K562 (cell line): Measurements from ENCODE around the gene C11orf86. TPM values are rescaled to one million over a fixed set of nuclear protein-coding genes. Genes with fewer than 3 reads are reported as not detected.
A peak's percentile ranks its signal among the peaks of the same experiment; 100 is the strongest.

Experiments used
- ARID1B ChIP-seq: fragments of 450-650 bp; IDR thresholded peaks from 2 replicates; pipeline ENCODE4 v1.6.1; 2016; ENCODE audit warnings: antibody characterized with exemption, mild to moderate bottlenecking, inconsistent platforms
- ARNT ChIP-seq, 2 experiments: fragments of 450-650 bp; IDR thresholded peaks; 2 replicates each; pipeline ENCODE4 v1.6.1; 2016; ENCODE audit warnings: mild to moderate bottlenecking in 1 of 2
- CEBPB ChIP-seq: fragments of 450-650 bp; IDR thresholded peaks from 2 replicates; pipeline ENCODE4 v1.6.1; 2016; ENCODE audit warnings: missing genetic modification characterization, missing compliant biosample characterization
- DLX4 ChIP-seq: fragments of 250-450 bp; sonication (Bioruptor Pico); IDR thresholded peaks from 2 replicates; pipeline ENCODE4 v1.6.1; 2021; ENCODE audit warnings: mild to moderate bottlenecking
- DMBX1 ChIP-seq: fragments of 250-450 bp; sonication (Bioruptor Pico); IDR thresholded peaks from 2 replicates; pipeline ENCODE4 v1.8.0; 2022; ENCODE audit warnings: inconsistent platforms, mild to moderate bottlenecking, moderate library complexity, borderline replicate concordance
- ELF4 ChIP-seq: fragments of 450-650 bp; formaldehyde crosslinking; IDR thresholded peaks from 2 replicates; pipeline ENCODE4 v1.4.0; 2022; ENCODE audit warnings: missing genetic modification characterization
- ETS2 ChIP-seq: IDR thresholded peaks from 2 replicates; pipeline ENCODE4 v1.6.1; 2016; ENCODE audit warnings: borderline replicate concordance, missing genetic modification characterization, mild to moderate bottlenecking, moderate library complexity, missing compliant biosample characterization; ENCODE audit not compliant: poor library complexity, severe bottlenecking
- GABPB2 ChIP-seq: fragments of 250-450 bp; sonication (Bioruptor Pico); conservative IDR thresholded peaks from 2 replicates; pipeline ENCODE4 v1.5.1; 2021; ENCODE audit warnings: mild to moderate bottlenecking
- GMEB1 ChIP-seq: fragments of 250-450 bp; sonication (Bioruptor Pico); IDR thresholded peaks from 2 replicates; pipeline ENCODE4 v1.4.0; 2020; ENCODE audit warnings: mild to moderate bottlenecking
- HIVEP1 ChIP-seq: fragments of 250-450 bp; sonication (Bioruptor Pico); IDR thresholded peaks from 2 replicates; pipeline ENCODE4 v1.4.0; 2020; ENCODE audit warnings: mild to moderate bottlenecking
- MECOM ChIP-seq: fragments of 250-450 bp; sonication (Bioruptor Pico); IDR thresholded peaks from 2 replicates; pipeline ENCODE4 v1.8.0; 2022; ENCODE audit warnings: inconsistent platforms
- PCBP1 ChIP-seq: fragments of 200-400 bp; formaldehyde crosslinking; IDR thresholded peaks from 2 replicates; pipeline ENCODE4 v1.6.1; 2018; ENCODE audit warnings: mild to moderate bottlenecking, low read depth, low read length; ENCODE audit not compliant: poor library complexity, severe bottlenecking
- PHF21A ChIP-seq: fragments of 450-650 bp; IDR thresholded peaks from 2 replicates; pipeline ENCODE4 v1.6.1; 2017; ENCODE audit warnings: low read depth, borderline replicate concordance
- RBM14 ChIP-seq: fragments of 200-400 bp; formaldehyde crosslinking; IDR thresholded peaks from 2 replicates; pipeline ENCODE4 v1.6.1; 2018; ENCODE audit warnings: low read depth, mild to moderate bottlenecking, low read length, moderate library complexity, borderline replicate concordance; ENCODE audit not compliant: insufficient read depth
- RBM39 ChIP-seq: fragments of 200-400 bp; formaldehyde crosslinking; optimal IDR thresholded peaks from 2 replicates; pipeline ENCODE3; 2018; ENCODE audit warnings: low read depth, low read length
- SAFB ChIP-seq: fragments of 200-400 bp; formaldehyde crosslinking; IDR thresholded peaks from 2 replicates; pipeline ENCODE4 v1.6.1; 2017; ENCODE audit warnings: low read depth, low read length, borderline replicate concordance
- UBTF ChIP-seq, 2 experiments: IDR thresholded peaks; 2 replicates each; pipeline ENCODE4 v1.6.1; 2012; ENCODE audit warnings: improper control_type of control experiment in 2 of 2, low read depth in 2 of 2, low read length in 2 of 2, borderline replicate concordance in 1 of 2
- ZKSCAN3 ChIP-seq: fragments of 250-450 bp; sonication (Bioruptor Pico); IDR thresholded peaks from 2 replicates; pipeline ENCODE4 v1.4.0; 2020
- ZKSCAN8 ChIP-seq: fragments of 200-800 bp; sonication (Bioruptor generic); IDR thresholded peaks from 2 replicates; pipeline ENCODE4 v1.6.1; 2016; ENCODE audit warnings: missing genetic modification characterization, missing compliant biosample characterization
- ZNF311 ChIP-seq: fragments of 250-450 bp; sonication (Bioruptor Pico); IDR thresholded peaks from 2 replicates; pipeline ENCODE4 v1.4.0; 2020; ENCODE audit warnings: mild to moderate bottlenecking, moderate library complexity
- ZNF316 ChIP-seq: fragments of 450-650 bp; IDR thresholded peaks from 2 replicates; pipeline ENCODE4 v1.6.1; 2016
- ZNF408 ChIP-seq: fragments of 250-450 bp; sonication (Bioruptor Pico); IDR thresholded peaks from 2 replicates; pipeline ENCODE4 v1.4.0; 2020; ENCODE audit warnings: low read depth, mild to moderate bottlenecking, moderate library complexity
- ZNF76 ChIP-seq: fragments of 250-450 bp; sonication (Bioruptor Pico); IDR thresholded peaks from 2 replicates; pipeline ENCODE4 v1.4.0; 2020; ENCODE audit warnings: mild to moderate bottlenecking, moderate library complexity, borderline replicate concordance
- polyA plus RNA-seq, 8 experiments: library from polyadenylated mRNA; depleted of rRNA in 4 of 8; stranded (reverse) in 5 of 8; unstranded in 3 of 8; fragments of >200 nt; fragmentation: Nextera tagmentation in 2 of 8; fragmentation: Illumina TruSeq in 1 of 8; extraction: Ambion mirVana in 2 of 8; extraction: Trizol in 1 of 8; gene quantifications; 2 replicates each; pipeline versions ENCODE4 v1.2.1 to v1.2.3, GENCODE V29; 2011 to 2014; ENCODE audit warnings: inconsistent platforms in 1 of 8, missing spikeins in 1 of 8
- total RNA-seq, 7 experiments: library from RNA; depleted of rRNA in 6 of 7; stranded (reverse); fragments of >200 nt in 6 of 7; fragmentation: Illumina TruSeq in 2 of 7; extraction: Trizol in 2 of 7; gene quantifications; 2 replicates each; pipeline versions ENCODE4 v1.2.1 to v1.2.3, GENCODE V29; 2011 to 2021; ENCODE audit warnings: low replicate concordance in 1 of 7
- TF ChIP-seq, protein P1 (sequence below), 2 experiments: IDR thresholded peaks; 2 replicates each; pipeline ENCODE4 v1.6.1; 2011; ENCODE audit warnings: borderline replicate concordance in 1 of 2, control low read depth in 1 of 2, low read depth in 1 of 2, low read length in 1 of 2, mild to moderate bottlenecking in 1 of 2, mixed read lengths in 1 of 2, moderate library complexity in 1 of 2; ENCODE audit not compliant: insufficient read depth in 1 of 2, insufficient read length in 1 of 2, poor library complexity in 1 of 2, severe bottlenecking in 1 of 2; ENCODE audit errors: extremely low read depth in 1 of 2

Gene C11orf86
- total and polyA plus RNA-seq, 9 of the 15 experiments (the other 6 are each of a cell fraction or from before 2014, with no cell fraction given): not detected

- TF ChIP-seq DLX4 (CRISPR knock-in tag) (no peak), RBM14 (no peak), SAFB (no peak), MECOM (CRISPR knock-in tag) (no peak), ZKSCAN8 (CRISPR knock-in tag) (no peak), PCBP1 (no peak), ETS2 (tag) (no peak), ZNF311 (CRISPR knock-in tag) (no peak), ELF4 (CRISPR knock-in tag) (no peak), ARNT (IDR thresholded peaks at IDR 0.05) (0 out of 4 replicates have a peak, but pooled peaks of 1 of the 2 experiments have one; percentile 6), ZNF408 (no peak), ARID1B (peak; percentile 56), GABPB2 (CRISPR knock-in tag) (no peak), ZNF76 (CRISPR knock-in tag) (no peak), ZKSCAN3 (no peak), DMBX1 (CRISPR knock-in tag) (no peak), UBTF (IDR thresholded peaks at IDR 0.05; ENCODE audit: borderline replicate concordance in 1 of 2, low read depth in 2 of 2, low read length in 2 of 2) (no peak), PHF21A (no peak), RBM39 (no peak), CEBPB (tag) (no peak), GMEB1 (CRISPR knock-in tag) (no peak), HIVEP1 (CRISPR knock-in tag) (no peak), ZNF316 (no peak)
- TF ChIP-seq, protein P1, sequence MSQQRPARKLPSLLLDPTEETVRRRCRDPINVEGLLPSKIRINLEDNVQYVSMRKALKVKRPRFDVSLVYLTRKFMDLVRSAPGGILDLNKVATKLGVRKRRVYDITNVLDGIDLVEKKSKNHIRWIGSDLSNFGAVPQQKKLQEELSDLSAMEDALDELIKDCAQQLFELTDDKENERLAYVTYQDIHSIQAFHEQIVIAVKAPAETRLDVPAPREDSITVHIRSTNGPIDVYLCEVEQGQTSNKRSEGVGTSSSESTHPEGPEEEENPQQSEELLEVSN (IDR thresholded peaks at IDR 0.05; ENCODE audit: borderline replicate concordance in 1 of 2, extremely low read depth in 1 of 2, insufficient read depth in 1 of 2, insufficient read length in 1 of 2, low read depth in 1 of 2, low read length in 1 of 2, poor library complexity in 1 of 2, severe bottlenecking in 1 of 2): no peak
These were observed 7.0 kb downstream of the C11orf86 start (continued) for GRCh38 chr11:66981976-66982578.
